HG02943 (cell line): ENCODE measurements around the gene MYO1B.
"Not testable (repeated sequence)": the region's sequence is repeated elsewhere in the genome, so short reads cannot be mapped to it uniquely, and the experiment has no call there.

Source experiments
- ATAC-seq: cut with Tn5 transposase; IDR thresholded peaks from one replicate; pipeline ENCODE4 v1.9.1; 2021; ENCODE audit warnings: mild to moderate bottlenecking, low read depth, moderate library complexity; ENCODE audit not compliant: unreplicated experiment

The MYO1B gene

DNA sequence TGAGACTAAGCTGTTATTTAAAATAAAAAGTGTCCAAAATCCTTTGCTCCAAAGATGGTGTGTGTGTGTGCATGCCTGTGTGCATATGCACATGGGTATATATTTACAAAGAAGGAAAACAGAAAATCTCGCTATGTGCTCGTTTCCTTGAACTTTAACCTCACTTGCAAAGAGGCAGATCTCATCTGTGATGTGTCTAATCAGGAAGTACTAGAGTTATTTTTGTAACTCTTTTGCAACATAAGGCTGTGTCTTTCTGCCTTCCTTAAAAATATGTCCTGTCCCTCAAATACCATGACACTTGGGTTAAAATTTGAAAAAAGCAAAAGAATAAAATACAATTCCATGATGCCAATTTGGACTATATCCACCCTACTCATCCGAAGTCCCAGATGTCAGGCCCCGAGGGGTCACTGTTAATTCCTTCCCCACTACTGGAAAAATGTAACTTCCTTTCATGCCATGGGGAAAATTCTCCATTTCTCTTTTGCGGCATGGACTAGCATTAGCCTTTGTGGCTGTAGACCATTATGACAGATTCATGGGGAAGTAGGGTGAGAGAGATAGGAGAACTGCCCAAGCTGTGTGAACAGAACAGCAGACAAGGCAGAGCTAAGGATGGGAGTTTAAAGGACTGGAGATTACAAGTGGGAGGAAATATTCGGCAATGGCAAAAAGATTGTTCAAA lies 191.3 kb downstream of the MYO1B start:
- no peak for ATAC-seq

DNA sequence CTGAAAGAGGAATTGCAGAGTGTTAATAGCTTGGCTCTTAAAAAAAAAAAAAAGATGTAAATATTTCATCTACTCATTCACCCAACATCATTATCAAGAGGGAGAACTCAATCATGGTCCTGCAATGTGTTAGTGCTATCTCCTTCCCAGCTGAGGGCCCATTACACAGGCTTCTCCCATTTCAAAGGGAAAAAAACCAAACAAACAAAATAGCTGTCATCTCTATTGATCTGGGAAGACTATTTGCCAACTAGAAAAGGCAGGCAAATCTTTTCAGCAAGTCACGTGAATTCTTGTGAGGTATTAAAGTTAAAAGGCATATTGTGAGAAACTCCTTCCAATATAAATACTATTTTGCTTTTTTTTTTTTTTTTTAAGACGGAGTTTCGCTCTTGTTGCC lies 194.3 kb downstream of the MYO1B start:
- ATAC-seq = no peak

DNA sequence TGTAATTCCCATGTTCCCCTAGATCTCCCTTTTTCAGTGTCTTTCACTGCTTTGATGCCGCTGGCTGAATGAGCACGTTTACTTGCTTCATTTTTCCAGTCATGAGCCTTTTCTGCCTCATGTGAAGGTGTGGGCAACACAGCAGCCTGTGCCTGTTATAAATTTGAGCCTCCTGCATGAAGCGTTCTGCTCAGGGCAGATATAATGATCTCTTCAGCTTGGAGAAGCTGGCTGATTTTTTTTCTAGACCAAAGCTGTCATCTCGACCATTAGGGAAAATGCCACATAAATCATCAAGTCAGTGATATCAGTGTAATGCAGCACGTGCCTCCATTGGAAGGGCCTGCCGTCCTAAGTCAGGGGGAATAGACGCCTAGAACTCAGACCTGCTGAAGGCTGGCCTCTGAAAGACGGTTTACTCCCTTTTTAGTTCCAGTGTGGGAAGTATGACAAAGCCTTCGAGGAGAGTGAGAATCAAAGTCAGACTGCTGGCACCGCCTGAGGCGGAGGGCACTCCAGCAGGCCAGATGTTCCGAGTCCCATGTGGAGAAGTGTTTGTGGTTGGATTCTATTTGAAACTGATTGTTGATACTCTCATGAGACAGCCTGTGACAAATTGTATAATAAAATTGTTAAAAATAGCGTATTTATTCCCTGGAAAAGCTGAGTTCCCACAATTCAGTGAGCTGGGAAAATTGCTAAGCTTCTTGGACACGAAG lies 196.5 kb downstream of the MYO1B start:
- no peak for ATAC-seq

DNA sequence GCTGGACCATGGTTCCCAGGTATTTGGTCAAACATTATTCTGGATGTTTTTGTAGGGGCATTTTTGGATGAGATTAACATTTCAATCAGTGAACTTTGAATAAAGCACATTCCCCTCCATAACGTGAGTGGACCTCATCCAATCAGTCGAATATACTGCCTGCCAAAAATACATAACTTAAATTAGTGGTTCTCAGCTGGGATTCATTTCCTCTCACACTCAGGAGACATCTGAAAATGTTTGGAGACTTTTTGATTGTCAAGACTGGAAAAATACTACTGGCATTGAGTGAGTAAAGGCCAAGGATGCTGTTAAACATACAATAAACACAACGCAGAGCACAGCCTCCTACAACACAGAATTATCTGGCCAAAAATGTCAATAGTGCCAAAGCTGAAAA lies 198.2 kb downstream of the MYO1B start:
- no peak for ATAC-seq

DNA sequence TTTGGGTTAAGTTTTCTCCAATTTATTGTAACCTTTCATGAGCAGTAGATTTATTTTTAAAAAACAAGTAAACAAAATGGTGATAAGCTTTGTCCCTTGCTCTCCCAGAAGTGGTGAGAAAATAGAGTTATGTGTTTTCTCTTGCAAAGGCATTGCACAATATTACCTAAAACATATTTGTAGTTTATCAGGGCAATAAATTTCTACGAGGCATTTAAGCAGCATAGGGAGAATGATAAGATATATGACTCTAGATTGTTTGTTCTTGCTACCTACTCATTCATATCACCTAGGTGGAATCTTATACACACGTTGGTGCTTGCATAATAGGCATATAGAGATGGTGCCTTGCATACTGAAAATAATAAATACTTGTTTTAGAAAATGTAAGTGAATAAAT lies 201.7 kb downstream of the MYO1B start:
- ATAC-seq = no peak

DNA sequence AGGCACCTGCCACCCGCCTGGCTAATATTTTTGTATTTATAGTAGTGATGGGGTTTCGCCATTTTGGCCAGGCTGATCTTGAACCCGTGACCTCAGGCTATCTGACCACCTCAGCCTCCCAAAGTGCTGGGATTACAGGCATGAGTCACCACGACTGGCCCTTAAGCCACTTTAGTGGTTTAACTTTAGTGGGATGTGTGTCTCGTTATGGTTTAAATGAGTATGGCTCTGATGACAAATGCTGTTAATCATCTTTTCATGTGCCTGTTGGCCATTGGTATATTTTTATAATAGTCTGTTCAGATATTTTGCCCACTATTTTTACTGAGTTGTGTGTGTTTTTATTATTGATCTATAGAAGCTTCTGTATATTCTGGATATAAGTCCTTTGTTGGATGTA lies 205.9 kb downstream of the MYO1B start:
- no peak for ATAC-seq

DNA sequence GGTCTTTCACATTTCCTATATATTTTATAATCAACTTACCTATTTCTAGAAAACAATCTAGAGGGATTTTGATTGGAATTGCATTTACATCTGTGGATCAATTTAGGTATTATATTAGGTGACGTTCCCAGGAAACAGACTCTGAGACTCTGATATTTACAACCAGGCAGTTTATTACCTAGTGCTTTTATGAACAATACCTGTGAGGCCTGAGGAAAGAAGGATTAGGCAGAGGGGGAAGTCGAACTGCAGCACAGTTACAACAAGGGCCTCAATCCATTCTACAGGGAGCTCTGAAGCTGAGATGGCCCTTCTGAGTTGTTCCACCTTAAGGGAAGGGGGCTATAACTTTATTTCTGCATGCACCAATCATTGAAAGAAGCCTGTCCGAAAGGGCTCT lies 206.9 kb downstream of the MYO1B start:
- ATAC-seq = no peak

DNA sequence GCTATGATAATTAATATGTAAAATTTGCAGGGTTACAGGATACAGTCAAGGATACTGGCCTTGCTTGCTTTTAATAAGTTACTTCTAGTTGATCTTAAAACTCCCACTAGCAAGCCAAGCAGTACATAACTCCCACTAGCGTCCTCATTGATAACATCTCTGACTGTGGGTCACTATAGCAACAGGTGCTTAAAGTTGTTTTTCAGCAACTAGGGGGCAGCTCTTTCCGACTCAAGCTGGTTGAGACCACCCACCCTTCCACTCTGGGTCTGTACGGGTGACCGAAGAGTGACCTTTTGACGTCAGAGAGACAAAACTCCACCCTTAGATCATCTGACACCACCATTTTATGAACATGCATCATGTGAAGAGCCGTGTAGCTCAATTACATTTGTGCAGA lies 208.6 kb downstream of the MYO1B start:
- no peak for ATAC-seq

DNA sequence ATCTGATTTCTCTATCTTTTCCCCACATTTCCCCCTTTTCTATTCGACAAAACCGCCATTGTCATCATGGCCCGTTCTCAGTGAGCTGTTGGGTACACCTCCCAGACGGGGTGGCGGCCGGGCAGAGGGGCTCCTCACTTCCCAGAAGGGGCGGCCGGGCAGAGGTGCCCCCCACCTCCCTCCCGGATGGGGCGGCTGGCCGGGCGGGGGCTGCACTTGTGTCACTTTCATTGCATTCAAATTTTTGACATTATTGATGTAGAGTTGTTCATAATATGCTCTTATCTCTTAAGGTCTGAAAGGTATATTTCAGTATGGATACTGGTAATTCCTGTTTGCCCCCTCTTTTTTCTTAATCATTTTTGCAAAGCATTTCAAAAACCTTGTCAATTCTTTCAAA lies 211.3 kb downstream of the MYO1B start:
- ATAC-seq = not testable (repeated sequence)

DNA sequence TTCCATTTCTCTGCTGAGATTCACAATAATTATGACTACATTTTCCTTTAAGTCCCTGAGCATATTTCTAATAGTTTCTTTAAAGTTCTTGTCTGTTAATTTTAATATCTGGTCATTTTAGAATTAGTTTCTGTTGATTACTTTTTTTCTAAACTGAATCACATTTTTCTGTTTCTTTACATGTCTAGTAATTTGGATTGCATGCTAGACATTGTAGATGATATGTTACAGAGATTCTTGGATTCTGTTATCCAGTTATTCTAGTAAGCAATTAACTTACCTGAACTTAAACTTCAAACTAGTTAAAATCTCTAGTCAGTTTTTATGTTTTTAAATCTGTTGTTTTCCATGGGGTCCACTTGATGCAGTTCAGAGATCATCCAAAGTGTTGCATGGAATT lies 214.0 kb downstream of the MYO1B start:
- no peak for ATAC-seq

DNA sequence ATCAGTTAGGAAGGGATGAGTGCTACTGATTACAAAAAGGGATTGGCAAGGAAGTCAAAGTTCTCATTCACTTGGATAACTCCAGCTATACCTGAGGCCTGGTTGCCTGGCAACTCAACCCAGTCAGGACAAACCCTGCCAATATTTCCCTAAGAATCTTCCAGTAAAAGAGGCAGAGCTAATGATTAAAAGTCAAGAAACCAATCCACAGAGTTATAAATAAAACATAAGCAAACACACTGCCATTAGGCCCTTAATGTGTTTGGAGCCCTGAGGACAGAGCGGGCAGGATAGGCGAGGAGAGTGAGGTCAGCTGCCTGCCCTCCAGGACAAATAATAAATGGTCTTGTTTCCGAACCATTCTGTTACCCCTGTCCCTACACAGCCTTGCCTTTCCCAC lies 217.2 kb downstream of the MYO1B start:
- ATAC-seq = no peak

DNA sequence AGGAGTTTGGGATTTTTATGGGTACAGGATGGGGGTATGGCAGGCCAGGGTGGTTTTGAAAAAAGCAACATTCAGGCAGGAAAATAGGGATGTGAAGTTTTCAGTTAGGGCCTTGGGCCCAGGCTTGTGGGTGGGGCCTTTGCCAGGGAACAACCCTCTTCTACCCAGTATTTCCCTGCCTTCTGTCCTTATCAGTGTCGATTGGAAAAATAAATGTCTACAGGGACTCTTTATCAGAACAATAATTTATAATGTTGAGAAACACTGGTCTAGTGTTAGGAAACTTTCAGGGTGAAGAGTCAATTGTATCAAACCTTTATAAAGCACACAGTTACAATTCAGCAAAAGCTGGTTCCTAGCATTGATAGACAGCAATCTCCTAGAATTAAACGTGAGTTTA lies 218.6 kb downstream of the MYO1B start:
- ATAC-seq = no peak

DNA sequence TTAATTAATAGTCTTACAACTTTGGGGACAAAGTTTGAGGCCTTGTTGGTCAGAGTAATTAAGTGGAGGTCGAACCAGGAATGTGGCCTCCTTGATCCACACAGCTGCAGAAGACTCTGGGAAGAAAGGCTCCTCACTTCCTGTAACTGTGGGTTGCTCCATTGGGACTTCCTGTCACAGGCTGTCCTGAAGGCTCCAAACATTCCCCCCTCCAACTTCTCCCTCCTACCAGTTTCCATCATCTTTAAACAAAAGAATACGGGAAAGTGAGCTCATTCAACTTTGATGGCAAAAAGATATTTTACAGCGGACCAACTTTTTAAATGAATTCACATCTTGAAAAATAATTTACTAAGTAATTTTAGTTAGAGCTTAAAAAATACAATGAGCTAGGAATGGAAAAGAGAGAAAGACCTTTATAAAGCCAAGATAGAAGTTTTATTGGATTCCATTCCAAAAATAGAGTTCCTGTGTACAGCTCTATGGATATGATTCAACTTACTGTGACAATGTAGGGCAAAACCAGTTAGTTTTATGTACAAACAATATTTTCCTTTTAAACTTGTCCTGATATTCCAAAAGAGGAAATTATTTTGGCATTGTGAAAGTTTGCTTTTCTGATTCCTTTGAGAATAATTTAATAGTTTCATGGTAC lies 220.7 kb downstream of the MYO1B start:
- ATAC-seq = no peak

DNA sequence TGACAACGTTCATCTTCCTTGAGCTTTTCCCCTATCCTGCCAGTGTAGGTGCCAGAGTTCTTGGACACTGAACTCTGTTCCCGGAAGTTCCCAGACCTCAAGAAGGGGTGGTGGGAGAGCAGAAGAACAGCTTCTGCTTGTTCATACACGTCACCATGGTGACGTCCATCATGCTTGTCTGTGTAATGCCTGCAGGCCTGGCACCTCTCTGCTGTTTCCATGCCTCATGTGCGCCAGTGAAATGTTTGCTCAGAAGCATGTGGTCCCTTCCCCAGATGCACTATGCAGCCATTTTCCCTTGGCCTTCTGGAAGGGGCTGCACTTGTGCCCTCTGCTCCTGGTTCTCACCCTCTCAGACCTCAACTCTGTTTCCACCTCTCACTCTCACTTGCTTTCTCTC lies 221.9 kb downstream of the MYO1B start:
- ATAC-seq = no peak

DNA sequence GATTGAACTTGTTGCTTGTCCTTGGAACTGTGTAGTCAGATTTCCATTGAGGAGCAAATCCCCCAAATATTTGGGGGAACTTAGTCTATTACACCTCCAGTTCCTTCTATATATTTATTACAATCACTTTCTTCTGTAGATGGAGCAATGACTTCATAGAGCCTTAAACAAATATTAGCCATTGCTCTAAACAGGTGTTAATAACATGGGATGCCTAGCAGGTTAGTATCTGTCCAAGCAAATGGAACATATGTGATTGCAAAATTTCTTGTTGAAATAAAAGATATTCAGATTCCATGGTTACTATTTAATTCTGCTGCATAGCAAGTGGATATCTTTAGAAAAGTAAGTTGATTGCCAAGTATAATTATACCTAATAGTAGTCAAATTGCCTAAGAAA lies 225.1 kb downstream of the MYO1B start:
- ATAC-seq = no peak

DNA sequence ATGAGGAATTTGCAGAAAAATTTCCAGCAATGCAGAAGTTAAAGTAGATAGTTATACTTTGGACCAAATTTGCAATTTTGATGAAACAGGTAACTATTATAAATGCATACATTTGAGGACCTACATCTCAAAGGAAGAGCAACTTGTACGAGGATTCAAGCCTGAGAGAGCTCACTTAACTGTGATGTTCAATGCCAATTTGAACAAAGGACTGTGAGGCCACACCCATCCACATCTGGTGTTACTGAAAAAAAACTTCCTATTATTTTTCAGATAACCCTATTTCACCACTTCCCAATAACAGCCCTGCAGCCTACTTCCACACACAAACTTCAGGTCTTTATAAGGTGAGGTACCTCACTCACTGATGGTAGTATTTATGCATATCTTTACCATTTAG lies 229.3 kb downstream of the MYO1B start:
- ATAC-seq = no peak
